Loucy (cell line): ENCODE measurements around the gene FRG1.
A peak's percentile ranks its signal among the peaks of the same experiment; 100 is the strongest.
"Not testable (repeated sequence)": the region's sequence is repeated elsewhere in the genome, so short reads cannot be mapped to it uniquely, and the experiment has no call there.

Source experiments
- H2AFZ ChIP-seq: fragments of 200-600 bp; sonication (generic); 2 replicates; pipeline ENCODE4 v1.6.0; 2016; ENCODE audit warnings: antibody characterized with exemption, mild to moderate bottlenecking, low read length, moderate library complexity
- H3F3A ChIP-seq: fragments of 200-600 bp; 2 replicates; pipeline ENCODE4 v1.6.0; 2016; ENCODE audit warnings: antibody characterized with exemption, low read depth, mild to moderate bottlenecking
- H3K27me3 ChIP-seq: fragments of 200-600 bp; sonication (generic); 2 replicates; pipeline ENCODE4 v1.6.1; 2014; ENCODE audit warnings: low read length, mild to moderate bottlenecking; ENCODE audit not compliant: insufficient read depth, poor library complexity, severe bottlenecking
- H3K36me3 ChIP-seq: fragments of 200-600 bp; sonication (generic); 2 replicates; pipeline ENCODE4 v1.6.1; 2016; ENCODE audit warnings: low read length; ENCODE audit not compliant: insufficient read depth
- H3K4me1 ChIP-seq: fragments of 200-600 bp; sonication (generic); 2 replicates; pipeline ENCODE4 v1.5.1; 2014; ENCODE audit warnings: low read length, mild to moderate bottlenecking; ENCODE audit not compliant: insufficient read depth, poor library complexity, severe bottlenecking
- H3K4me2 ChIP-seq: fragments of 200-600 bp; sonication (generic); 2 replicates; pipeline ENCODE4 v1.6.0; 2014; ENCODE audit warnings: antibody characterized with exemption, low read length, low read depth, mild to moderate bottlenecking; ENCODE audit not compliant: poor library complexity, severe bottlenecking
- H3K4me3 ChIP-seq: fragments of 200-600 bp; sonication (generic); 2 replicates; pipeline ENCODE4 v1.5.1; 2014; ENCODE audit warnings: low read length, mild to moderate bottlenecking, mixed read lengths; ENCODE audit not compliant: poor library complexity, severe bottlenecking
- H3K79me2 ChIP-seq: fragments of 200-600 bp; sonication (generic); 2 replicates; pipeline ENCODE4 v1.6.1; 2014; ENCODE audit warnings: low read length; ENCODE audit not compliant: insufficient read depth
- H3K9ac ChIP-seq: fragments of 200-600 bp; sonication (generic); 2 replicates; pipeline ENCODE4 v1.6.0; 2014; ENCODE audit warnings: mild to moderate bottlenecking, low read depth, low read length, moderate library complexity; ENCODE audit not compliant: poor library complexity, severe bottlenecking
- H3K9me2 ChIP-seq: fragments of 200-600 bp; sonication (generic); replicated peaks from 2 replicates; pipeline ENCODE4 v1.6.1; 2016; ENCODE audit warnings: low read depth, low read length, mixed read lengths
- H3K9me3 ChIP-seq: fragments of 200-600 bp; sonication (generic); 2 replicates; pipeline ENCODE4 v1.6.1; 2014; ENCODE audit warnings: mild to moderate bottlenecking, antibody characterized with exemption, low read length, low read depth; ENCODE audit not compliant: insufficient read depth
- H4K20me1 ChIP-seq: fragments of 200-600 bp; sonication (generic); 2 replicates; pipeline ENCODE4 v1.6.0; 2014; ENCODE audit warnings: antibody characterized with exemption, low read length, mild to moderate bottlenecking; ENCODE audit not compliant: insufficient read depth, poor library complexity, severe bottlenecking
- EZH2phosphoT487 ChIP-seq: fragments of 200-600 bp; IDR thresholded peaks from 2 replicates; pipeline ENCODE4 v1.6.1; 2018; ENCODE audit warnings: antibody characterized with exemption, mild to moderate bottlenecking, moderate library complexity, borderline replicate concordance
- TF ChIP-seq, protein P1 (sequence below): fragments of 200-600 bp; sonication (generic); conservative IDR thresholded peaks from 2 replicates; pipeline ENCODE4 v1.5.1; 2014; ENCODE audit warnings: mild to moderate bottlenecking, antibody characterized with exemption, low read length

The FRG1 gene

DNA sequence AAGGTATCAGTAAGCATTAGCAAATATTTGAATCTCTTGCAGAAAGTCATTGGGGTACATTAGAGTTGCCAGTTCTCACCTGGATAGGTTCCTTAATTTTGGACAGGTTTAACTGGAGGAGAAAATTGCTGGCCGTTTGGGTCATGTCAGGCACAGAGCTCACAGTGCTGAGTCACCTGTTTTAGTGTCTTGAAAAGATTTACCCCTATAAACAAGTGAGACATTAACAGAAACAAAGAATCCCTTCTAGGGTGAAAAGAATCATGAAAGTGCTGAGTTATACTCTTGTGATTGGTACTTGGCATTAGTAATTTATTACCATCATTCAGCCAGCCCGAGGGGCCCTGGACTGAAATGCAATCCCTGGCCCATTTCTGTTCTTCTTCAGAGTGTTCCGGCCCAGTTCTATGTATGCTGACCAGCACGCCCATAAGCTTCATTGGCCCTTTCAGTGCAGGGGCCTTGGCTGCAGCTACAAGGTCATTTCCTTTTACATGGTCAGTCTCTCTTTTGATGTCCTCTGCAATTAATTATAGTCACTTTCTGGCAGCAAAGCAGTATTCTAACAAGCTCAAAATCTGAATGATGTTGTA, 45.1 kb downstream of the FRG1 start:
- peaks cover 21% of the 10 kb centered on the region for H3K4me1 ChIP-seq
- not testable (repeated sequence) for H3K4me2 ChIP-seq, H3F3A ChIP-seq, H3K27me3 ChIP-seq, H3K36me3 ChIP-seq, H4K20me1 ChIP-seq, H3K9me2 ChIP-seq, H3K79me2 ChIP-seq, H2AFZ ChIP-seq, H3K4me3 ChIP-seq, H3K9me3 ChIP-seq, H3K9ac ChIP-seq

DNA sequence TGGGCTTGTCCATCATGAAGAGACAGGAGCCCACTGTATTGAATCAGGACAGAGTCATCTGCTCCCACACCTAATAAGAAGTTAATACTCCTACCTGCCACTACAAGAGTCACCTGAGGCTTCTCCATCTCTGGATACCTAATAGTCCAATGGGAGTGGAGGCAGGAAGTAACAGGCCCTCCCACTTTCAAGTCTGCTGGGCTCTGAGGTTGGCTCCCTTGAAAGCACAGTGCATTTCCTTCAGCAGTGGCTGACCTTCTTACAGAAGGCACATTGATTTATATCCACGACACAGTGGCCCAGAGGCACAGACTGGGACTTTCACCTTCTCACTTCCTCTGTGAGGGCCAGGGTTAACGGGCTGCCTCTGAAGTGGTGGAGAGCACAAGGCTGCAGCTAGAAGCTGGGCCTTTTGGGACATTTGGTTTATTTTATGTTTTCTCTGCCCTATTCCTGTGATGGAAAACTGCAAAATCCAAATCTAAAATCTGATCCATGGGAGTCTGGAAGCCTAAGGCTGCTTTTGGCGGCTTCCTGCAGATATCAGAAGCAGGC, 48.3 kb downstream of the FRG1 start:
- Histone ChIP-seq H3F3A (no peaks in the 10 kb centered on the region), H3K4me1 (peaks cover 29% of the 10 kb centered on the region), H3K4me3 (peak overlapping the region; percentile 44), H3K27me3 (no peaks in the 10 kb centered on the region), H4K20me1 (no peaks in the 10 kb centered on the region), H3K79me2 (no peaks in the 10 kb centered on the region), H3K9me3 (no peaks in the 10 kb centered on the region), H3K4me2 (peak overlapping the region; percentile 64), H3K36me3 (no peaks in the 10 kb centered on the region), H3K9ac (peak overlapping the region; percentile 50), H2AFZ (peak overlapping the region; percentile 61; the same call in 1 of the 2 replicates), H3K9me2 (no peaks in the 10 kb centered on the region)
- no peak for TF ChIP-seq EZH2phosphoT487
- TF ChIP-seq, protein P1, sequence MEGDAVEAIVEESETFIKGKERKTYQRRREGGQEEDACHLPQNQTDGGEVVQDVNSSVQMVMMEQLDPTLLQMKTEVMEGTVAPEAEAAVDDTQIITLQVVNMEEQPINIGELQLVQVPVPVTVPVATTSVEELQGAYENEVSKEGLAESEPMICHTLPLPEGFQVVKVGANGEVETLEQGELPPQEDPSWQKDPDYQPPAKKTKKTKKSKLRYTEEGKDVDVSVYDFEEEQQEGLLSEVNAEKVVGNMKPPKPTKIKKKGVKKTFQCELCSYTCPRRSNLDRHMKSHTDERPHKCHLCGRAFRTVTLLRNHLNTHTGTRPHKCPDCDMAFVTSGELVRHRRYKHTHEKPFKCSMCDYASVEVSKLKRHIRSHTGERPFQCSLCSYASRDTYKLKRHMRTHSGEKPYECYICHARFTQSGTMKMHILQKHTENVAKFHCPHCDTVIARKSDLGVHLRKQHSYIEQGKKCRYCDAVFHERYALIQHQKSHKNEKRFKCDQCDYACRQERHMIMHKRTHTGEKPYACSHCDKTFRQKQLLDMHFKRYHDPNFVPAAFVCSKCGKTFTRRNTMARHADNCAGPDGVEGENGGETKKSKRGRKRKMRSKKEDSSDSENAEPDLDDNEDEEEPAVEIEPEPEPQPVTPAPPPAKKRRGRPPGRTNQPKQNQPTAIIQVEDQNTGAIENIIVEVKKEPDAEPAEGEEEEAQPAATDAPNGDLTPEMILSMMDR = no peak

DNA sequence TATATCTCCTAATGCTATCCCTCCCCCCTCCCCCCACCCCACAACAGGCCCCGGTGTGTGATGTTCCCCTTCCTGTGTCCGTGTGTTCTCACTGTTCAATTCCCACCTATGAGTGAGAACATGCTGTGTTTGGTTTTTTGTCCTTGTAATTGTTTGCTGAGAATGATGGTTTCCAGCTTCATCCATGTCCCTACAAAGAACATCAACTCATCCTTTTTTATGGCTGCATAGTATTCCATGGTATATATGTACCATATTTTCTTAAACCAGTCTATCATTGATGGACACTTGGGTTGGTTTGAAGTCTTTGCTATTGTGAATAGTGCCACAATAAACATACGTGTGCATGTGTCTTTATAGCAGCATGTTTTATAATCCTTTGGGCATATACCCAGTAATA, 49.3 kb downstream of the FRG1 start:
- H3K27me3 ChIP-seq, H2AFZ ChIP-seq, H4K20me1 ChIP-seq, H3F3A ChIP-seq, H3K9ac ChIP-seq, H3K79me2 ChIP-seq, H3K4me2 ChIP-seq, H3K4me3 ChIP-seq, H3K9me2 ChIP-seq, H3K9me3 ChIP-seq, H3K36me3 ChIP-seq: not testable (repeated sequence)
- H3K4me1 ChIP-seq = peaks cover 29% of the 10 kb centered on the region
